Caco-2 (cell line): ENCODE measurements around the gene TMEM143. TPM values are rescaled to one million over a fixed set of nuclear protein-coding genes. Genes with fewer than 3 reads are reported as not detected.
"Not testable (repeated sequence)": the region's sequence is repeated elsewhere in the genome, so short reads cannot be mapped to it uniquely, and the experiment has no call there.

Experiments
- BruUV-seq: library from RNA; stranded (reverse); fragments of 400-500 nt; replicated peaks from 2 replicates; lab custom pipeline; 2021; lab: Mats Ljungman, UMichigan
- CTCF ChIA-PET: fragments of 300-600 bp; sonication (Branson Sonifier 250); formaldehyde crosslinking; loops from one replicate; lab custom pipeline; 2022; ENCODE audit warnings: antibody characterized with exemption; lab: Charles Lee
- POLR2A ChIA-PET: fragments of 300-600 bp; sonication (Branson Sonifier 250); formaldehyde crosslinking; loops from one replicate; lab custom pipeline; 2022; ENCODE audit warnings: antibody characterized with exemption; lab: Charles Lee
- DNase-seq, 2 experiments: peaks; one replicate each; pipeline versions ENCODE4 v3.0.0 to v3.0.0-alpha.2; 2020 to 2022
- H3K27me3 ChIP-seq: replicated peaks from 2 replicates; pipeline ENCODE4 v1.6.0; 2011; ENCODE audit warnings: low read length; ENCODE audit not compliant: control insufficient read depth, insufficient read depth
- H3K36me3 ChIP-seq: 2 replicates; pipeline ENCODE4 v1.5.1; 2011; ENCODE audit warnings: low read length; ENCODE audit not compliant: control insufficient read depth, insufficient read depth
- H3K4me1 ChIP-seq: fragments of 250-450 bp; sonication (Bioruptor Pico); 2 replicates; pipeline ENCODE4 v1.5.1; 2020; ENCODE audit warnings: mild to moderate bottlenecking
- H3K4me3 ChIP-seq: 2 replicates; pipeline ENCODE4 v1.5.1; 2011; ENCODE audit warnings: low read depth, mild to moderate bottlenecking, control low read depth, low read length
- H3K9me3 ChIP-seq: fragments of 250-450 bp; sonication (Bioruptor Pico); 2 replicates; pipeline ENCODE4 v1.5.1; 2020; ENCODE audit warnings: mild to moderate bottlenecking, moderate library complexity
- H3K27ac Mint-ChIP-seq: one replicate; pipeline ENCODE4 v1.8.0; 2022; ENCODE audit warnings: mixed read lengths; ENCODE audit not compliant: unreplicated experiment
- H3K27me3 Mint-ChIP-seq: one replicate; pipeline ENCODE4 v1.8.0; 2022; ENCODE audit warnings: mixed read lengths; ENCODE audit not compliant: insufficient read depth, unreplicated experiment
- H3K36me3 Mint-ChIP-seq: one replicate; pipeline ENCODE4 v1.8.0; 2022; ENCODE audit warnings: mild to moderate bottlenecking, mixed read lengths; ENCODE audit not compliant: insufficient read depth, unreplicated experiment
- H3K4me1 Mint-ChIP-seq: one replicate; pipeline ENCODE4 v1.8.0; 2022; ENCODE audit warnings: low read depth, mixed read lengths; ENCODE audit not compliant: unreplicated experiment
- H3K4me3 Mint-ChIP-seq: one replicate; pipeline ENCODE4 v1.8.0; 2022; ENCODE audit warnings: mild to moderate bottlenecking, moderate library complexity, mixed read lengths; ENCODE audit not compliant: unreplicated experiment
- H3K9me3 Mint-ChIP-seq: one replicate; pipeline ENCODE4 v1.8.0; 2022; ENCODE audit warnings: mixed read lengths; ENCODE audit not compliant: unreplicated experiment
- intact Hi-C: fragments of 100-400 bp; cut with micrococcal nuclease; formaldehyde crosslinking; loops from one replicate; pipeline ENCODE4 v1.10.0; 2022; ENCODE audit not compliant: unreplicated experiment
- total RNA-seq: library from RNA; stranded (reverse); gene quantifications from 2 replicates; pipeline ENCODE4 v1.2.3, GENCODE V29; 2022
- TF ChIP-seq, protein P1 (sequence below), 2 experiments: fragments of 200-600 bp in 1 of 2; IDR thresholded peaks; 1 replicate in 1 of 2; 2 replicates in 1 of 2; pipeline versions ENCODE4 v1.5.1 to v1.8.0; 2011 to 2022; ENCODE audit warnings: antibody characterized with exemption in 1 of 2, control low read depth in 1 of 2, inconsistent platforms in 1 of 2, low read depth in 1 of 2, low read length in 1 of 2, mild to moderate bottlenecking in 1 of 2, moderate library complexity in 1 of 2; ENCODE audit not compliant: insufficient read depth in 1 of 2, severe bottlenecking in 1 of 2, unreplicated experiment in 1 of 2

The TMEM143 gene
- total RNA-seq, 1 experiment from 2014 or later: 24.4 TPM

DNA sequence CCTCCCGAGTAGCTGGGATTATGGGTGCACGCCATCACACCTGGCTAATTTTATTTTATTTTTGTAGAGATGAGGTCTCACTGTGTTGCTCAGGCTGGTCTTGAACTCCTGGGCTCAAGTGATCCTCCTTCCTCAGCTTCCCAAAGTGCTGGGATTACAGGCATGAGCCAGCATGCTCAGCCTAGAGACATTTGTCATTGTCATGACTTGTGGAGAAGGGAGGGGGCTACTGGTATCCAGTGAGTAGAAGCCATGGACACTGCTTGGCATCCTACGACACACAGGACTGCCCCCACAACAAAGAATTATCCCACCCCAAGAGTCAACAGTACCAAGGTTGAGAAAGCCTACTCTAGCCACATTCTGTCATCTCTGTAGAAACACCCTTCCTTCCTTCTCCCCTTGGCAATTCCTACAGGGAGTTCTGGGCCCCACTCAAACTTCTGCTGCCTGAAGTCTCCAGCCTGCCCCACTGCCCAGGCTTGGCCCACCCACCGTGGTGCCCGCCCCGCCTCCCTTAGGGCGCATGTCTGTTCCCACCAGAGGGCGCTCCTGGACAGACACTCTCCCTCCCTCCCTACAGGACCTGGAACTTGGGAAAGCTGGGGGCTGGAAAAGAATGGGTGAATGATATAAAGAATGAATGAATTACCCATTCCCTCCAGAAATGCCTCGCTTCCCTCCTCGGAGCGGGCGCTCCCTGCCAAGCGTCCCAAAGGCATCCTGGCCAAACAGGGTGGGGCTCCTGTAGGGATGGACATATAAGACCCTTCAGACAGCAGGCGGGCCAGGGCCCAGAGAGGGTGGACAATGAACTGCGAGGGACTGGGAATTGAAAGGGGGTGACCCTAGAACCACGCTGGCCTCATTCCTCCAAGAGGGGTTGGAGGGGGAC, 43.8 kb downstream of the TMEM143 start:
- intact Hi-C loops: loop anchor here (2.0 to 10.0 kb wide), 4 partner anchors 42 to 125 kb away; partner anchors contain the start of genes GRWD1, KDELR1, SYNGR4 and TMEM143
- TF ChIP-seq, protein P1, sequence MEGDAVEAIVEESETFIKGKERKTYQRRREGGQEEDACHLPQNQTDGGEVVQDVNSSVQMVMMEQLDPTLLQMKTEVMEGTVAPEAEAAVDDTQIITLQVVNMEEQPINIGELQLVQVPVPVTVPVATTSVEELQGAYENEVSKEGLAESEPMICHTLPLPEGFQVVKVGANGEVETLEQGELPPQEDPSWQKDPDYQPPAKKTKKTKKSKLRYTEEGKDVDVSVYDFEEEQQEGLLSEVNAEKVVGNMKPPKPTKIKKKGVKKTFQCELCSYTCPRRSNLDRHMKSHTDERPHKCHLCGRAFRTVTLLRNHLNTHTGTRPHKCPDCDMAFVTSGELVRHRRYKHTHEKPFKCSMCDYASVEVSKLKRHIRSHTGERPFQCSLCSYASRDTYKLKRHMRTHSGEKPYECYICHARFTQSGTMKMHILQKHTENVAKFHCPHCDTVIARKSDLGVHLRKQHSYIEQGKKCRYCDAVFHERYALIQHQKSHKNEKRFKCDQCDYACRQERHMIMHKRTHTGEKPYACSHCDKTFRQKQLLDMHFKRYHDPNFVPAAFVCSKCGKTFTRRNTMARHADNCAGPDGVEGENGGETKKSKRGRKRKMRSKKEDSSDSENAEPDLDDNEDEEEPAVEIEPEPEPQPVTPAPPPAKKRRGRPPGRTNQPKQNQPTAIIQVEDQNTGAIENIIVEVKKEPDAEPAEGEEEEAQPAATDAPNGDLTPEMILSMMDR (IDR thresholded peaks at IDR 0.05; ENCODE audit: insufficient read depth in 1 of 2, low read depth in 1 of 2, low read length in 1 of 2, severe bottlenecking in 1 of 2, unreplicated experiment in 1 of 2): peak; percentile 84 to 91
- Mint-ChIP-seq H3K27me3 (no peaks in the 10 kb centered on the region), H3K4me3 (peak overlapping the region; percentile 96), H3K27ac (peak overlapping the region; percentile 95), H3K9me3 (no peaks in the 10 kb centered on the region), H3K4me1 (peaks cover 19% of the 10 kb centered on the region), H3K36me3 (peaks cover 24% of the 10 kb centered on the region)
- Histone ChIP-seq H3K4me3 (no peak overlapping the region), H3K9me3 (no peaks in the 10 kb centered on the region), H3K36me3 (no peaks in the 10 kb centered on the region), H3K4me1 (peaks cover 17% of the 10 kb centered on the region), H3K27me3 (no peaks in the 10 kb centered on the region)
- BruUV-seq: no TSS peak
- POLR2A ChIA-PET: interaction anchor here (0.5 kb wide), 1 partner anchor 39 kb away, joined by 3 read pairs; no protein-coding TSS in a partner anchor
- DNase-seq: peak; percentile 87 to 89
- CTCF ChIA-PET: interaction anchor here (0.5 to 1.6 kb wide), 8 partner anchors 14 to 269 kb away, joined by 3 to 31 read pairs (median 5); partner anchors contain the start of genes KDELR1, SYNGR4 and TMEM143

GRCh38 chr19:48318286-48318987, 45.3 kb downstream of the TMEM143 start:
- peaks cover 18% of the 10 kb centered on the region for H3K4me1 Mint-ChIP-seq
- no peaks in the 10 kb centered on the region for H3K36me3 ChIP-seq
- DNase-seq: no peak
- no peaks in the 10 kb centered on the region for H3K9me3 ChIP-seq
- H3K4me1 ChIP-seq: peaks cover 17% of the 10 kb centered on the region
- H3K27me3 Mint-ChIP-seq: no peaks in the 10 kb centered on the region
- H3K9me3 Mint-ChIP-seq: no peaks in the 10 kb centered on the region
- TF ChIP-seq, protein P1 (IDR thresholded peaks at IDR 0.05; ENCODE audit: insufficient read depth in 1 of 2, low read depth in 1 of 2, low read length in 1 of 2, severe bottlenecking in 1 of 2, unreplicated experiment in 1 of 2): no peak
- no TSS peak for BruUV-seq
- ChIA-PET CTCF (interaction anchor here (2.1 kb wide), 1 partner anchor 15 kb away, joined by 16 read pairs; no protein-coding TSS in a partner anchor), POLR2A (no interaction called here)
- H3K4me3 Mint-ChIP-seq: no peak overlapping the region
- no peak overlapping the region for H3K27ac Mint-ChIP-seq
- intact Hi-C loops: loop anchor here (10.0 kb wide), 1 partner anchor 54 kb away; no protein-coding TSS in a partner anchor
- H3K4me3 ChIP-seq: no peak overlapping the region
- H3K36me3 Mint-ChIP-seq: peaks cover 24% of the 10 kb centered on the region
- no peaks in the 10 kb centered on the region for H3K27me3 ChIP-seq

DNA sequence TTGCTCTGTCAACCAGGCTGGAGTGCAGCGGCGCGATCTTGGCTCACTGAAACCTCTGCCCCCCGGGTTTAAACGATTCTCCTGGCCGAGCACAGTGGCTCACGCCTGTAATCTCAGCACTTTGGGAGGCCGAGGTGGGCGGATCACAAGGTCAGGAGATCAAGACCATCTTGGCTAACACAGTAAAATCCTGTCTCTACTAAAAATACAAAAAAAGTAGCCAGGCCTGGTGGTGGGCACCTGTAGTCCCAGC, 46.1 kb downstream of the TMEM143 start:
- H3K36me3 Mint-ChIP-seq: peaks cover 24% of the 10 kb centered on the region
- H3K4me1 Mint-ChIP-seq: peaks cover 15% of the 10 kb centered on the region
- intact Hi-C loops: loop anchor here (10.0 kb wide), 1 partner anchor 53 kb away; no protein-coding TSS in a partner anchor
- H3K4me3 ChIP-seq, DNase-seq, POLR2A ChIA-PET, H3K27me3 ChIP-seq, H3K9me3 ChIP-seq, H3K27me3 Mint-ChIP-seq, H3K4me3 Mint-ChIP-seq, BruUV-seq, H3K9me3 Mint-ChIP-seq, H3K27ac Mint-ChIP-seq, H3K36me3 ChIP-seq: not testable (repeated sequence)
- peaks cover 16% of the 10 kb centered on the region for H3K4me1 ChIP-seq
- CTCF ChIA-PET: interaction anchor here (0.6 to 2.1 kb wide), 2 partner anchors 16 to 185 kb away, joined by 3 to 16 read pairs; no protein-coding TSS in a partner anchor
